ENCODE data around the gene CFAP65.

The CFAP65 gene

DNA sequence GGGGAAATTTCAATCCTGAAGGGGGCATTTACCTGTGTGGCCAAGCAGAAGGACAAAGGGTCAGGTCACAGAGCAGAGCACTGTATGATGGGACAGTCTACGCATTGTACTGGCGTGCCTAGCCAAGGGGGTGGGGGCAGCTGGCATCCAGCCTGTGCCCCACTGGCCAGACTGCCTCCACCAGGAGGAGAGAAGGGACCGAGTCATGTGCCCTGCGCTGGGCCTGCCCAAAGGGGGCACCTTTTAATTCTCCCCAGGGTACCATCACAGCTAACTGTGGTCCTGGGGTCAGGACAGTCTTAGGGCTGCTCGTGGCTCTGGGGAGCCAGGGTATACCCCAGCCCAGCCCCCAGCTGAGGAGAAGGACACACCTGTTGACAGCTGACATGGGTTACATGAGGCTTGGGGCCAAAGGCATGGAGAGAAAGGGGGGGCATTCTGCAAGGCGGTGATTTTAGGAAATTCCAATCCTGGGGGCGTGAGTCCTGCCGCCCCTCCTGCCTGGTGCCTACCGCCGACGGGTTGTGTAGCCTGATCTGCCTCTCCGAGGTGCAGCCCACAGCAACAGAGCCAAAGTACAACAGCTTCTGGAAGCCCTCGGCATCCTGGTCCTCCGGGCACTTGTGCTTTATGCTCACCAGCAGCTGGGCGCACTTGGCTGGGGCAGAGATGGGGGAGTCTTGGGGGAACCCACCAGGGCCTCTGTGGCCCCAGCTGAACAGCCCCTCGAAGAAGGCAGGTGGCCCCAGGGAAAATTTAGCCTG is 11.0 kb downstream of the CFAP65 start:
- no peak for DNase-seq (ENCODE audit: low read depth)
- TF ChIP-seq, protein P1, sequence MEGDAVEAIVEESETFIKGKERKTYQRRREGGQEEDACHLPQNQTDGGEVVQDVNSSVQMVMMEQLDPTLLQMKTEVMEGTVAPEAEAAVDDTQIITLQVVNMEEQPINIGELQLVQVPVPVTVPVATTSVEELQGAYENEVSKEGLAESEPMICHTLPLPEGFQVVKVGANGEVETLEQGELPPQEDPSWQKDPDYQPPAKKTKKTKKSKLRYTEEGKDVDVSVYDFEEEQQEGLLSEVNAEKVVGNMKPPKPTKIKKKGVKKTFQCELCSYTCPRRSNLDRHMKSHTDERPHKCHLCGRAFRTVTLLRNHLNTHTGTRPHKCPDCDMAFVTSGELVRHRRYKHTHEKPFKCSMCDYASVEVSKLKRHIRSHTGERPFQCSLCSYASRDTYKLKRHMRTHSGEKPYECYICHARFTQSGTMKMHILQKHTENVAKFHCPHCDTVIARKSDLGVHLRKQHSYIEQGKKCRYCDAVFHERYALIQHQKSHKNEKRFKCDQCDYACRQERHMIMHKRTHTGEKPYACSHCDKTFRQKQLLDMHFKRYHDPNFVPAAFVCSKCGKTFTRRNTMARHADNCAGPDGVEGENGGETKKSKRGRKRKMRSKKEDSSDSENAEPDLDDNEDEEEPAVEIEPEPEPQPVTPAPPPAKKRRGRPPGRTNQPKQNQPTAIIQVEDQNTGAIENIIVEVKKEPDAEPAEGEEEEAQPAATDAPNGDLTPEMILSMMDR (IDR thresholded peaks at IDR 0.05; ENCODE audit: insufficient read depth, low read depth, low read length, missing control alignments) = no peak
- no peak overlapping the region for H3K4me3 ChIP-seq (ENCODE audit: low read length)

DNA sequence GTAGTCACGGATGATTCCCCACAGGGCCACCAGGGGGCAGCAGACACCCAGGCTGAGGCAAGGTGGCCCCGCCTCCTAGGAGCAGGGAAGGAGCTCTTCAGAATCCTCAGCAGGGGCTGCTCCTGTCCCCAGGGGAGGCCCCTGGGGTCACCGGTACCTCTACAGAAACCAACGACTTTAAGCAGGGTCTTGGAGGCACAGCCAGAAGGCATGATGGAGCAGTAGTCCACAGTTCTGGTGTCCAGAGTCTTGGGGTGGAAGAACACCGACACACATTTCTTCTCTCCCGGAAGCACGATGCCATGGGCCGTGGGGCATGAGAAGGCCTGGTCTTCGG is 11.5 kb downstream of the CFAP65 start:
- TF ChIP-seq, protein P1 (IDR thresholded peaks at IDR 0.05; ENCODE audit: insufficient read depth, low read depth, low read length, missing control alignments) = peak; percentile 93
- no peak overlapping the region for H3K4me3 ChIP-seq (ENCODE audit: low read length)
- peak; percentile 81 for DNase-seq (ENCODE audit: low read depth)

DNA sequence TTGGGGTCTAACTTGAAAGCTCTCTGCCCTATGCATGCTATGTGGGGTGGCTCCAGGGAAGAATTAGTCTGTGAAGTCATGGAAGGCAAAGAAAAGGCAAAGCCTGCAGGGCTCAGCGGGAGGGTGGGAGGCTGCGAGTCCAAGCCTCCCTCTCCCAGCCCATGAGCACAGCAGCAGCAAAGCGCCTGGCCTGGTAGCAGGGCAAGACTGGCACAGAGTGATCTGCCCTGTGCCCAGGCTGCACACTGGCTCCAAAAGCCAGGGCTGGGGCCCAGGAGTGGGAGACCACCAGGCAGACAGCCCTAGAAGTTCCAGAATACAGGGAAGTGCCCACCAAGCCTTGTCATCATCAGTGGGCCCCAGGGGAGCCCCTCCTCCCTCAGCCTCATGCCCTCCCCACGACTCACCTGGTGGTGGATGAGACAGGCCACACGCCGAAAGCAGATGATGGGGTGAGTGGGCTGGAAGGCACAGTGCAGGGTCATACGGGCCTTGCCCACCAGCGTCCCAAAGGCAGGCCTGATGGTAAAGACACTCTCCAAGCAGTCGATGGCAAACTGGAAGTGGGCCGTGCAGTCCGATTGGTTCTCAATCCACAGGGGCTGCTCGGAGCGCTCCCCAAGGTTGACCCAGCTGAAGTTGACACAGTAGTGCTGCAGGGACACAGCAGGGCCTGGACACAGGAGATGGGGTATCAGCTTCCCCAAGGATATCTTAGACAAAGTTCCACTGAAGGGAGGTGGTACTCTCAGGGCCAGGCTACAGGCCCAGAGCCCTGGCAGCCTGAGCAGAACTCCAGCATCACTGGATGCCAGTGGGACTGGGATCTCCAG is 12.1 kb downstream of the CFAP65 start:
- TF ChIP-seq, protein P1 (IDR thresholded peaks at IDR 0.05; ENCODE audit: insufficient read depth, low read depth, low read length, missing control alignments) = no peak
- DNase-seq (ENCODE audit: low read depth) = no peak
- H3K4me3 ChIP-seq (ENCODE audit: low read length) = no peak overlapping the region

DNA sequence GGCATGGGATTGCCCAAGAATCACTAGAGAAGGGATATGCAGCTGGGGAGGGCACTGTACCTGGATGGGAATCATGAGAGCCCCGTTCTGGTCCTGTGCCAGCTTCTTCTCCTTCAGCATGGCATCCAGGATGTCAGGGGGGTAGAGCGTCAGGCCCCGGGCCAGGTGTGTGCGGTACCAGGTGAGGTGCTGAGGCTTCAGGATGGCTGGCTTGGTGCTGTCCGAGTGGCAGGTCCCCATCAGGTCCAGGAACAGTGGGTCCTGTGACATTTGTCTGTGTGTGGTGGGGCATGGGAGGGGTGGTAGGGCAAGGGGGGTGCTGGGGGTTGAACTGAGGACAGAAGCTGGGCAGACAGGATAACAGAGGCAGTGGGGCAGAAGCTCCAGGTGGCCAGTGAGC is 13.2 kb downstream of the CFAP65 start:
- no peak for DNase-seq (ENCODE audit: low read depth)
- TF ChIP-seq, protein P1 (IDR thresholded peaks at IDR 0.05; ENCODE audit: insufficient read depth, low read depth, low read length, missing control alignments) = no peak

DNA sequence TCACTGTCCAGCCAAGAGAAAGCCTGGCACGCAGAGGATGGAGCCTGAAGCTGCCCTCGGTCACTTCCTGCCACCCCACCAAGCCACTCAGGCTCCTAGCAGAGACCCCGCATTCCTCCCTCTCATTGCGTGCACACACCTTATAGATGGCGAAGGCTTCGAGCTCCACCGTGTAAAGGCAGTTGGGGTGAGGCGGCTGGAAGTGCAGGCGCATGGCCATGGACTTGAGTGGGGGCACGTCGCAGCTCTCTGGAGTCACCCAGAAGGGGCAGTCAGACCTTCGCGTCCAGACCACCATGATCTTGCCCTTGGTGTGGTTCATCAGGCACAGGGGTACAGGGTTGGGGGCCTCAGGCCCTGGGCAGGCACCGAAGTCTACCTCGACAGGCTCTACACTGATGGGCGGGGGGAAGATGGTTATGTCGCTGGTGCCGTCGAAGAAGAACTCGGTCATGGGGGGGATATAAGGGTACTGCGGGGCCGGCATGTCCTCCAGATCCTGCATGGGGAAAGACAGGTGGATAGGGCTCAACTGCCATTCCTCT is 13.7 kb downstream of the CFAP65 start:
- H3K4me3 ChIP-seq (ENCODE audit: low read length) = no peak overlapping the region
- TF ChIP-seq, protein P1 (IDR thresholded peaks at IDR 0.05; ENCODE audit: insufficient read depth, low read depth, low read length, missing control alignments) = no peak
- no peak for DNase-seq (ENCODE audit: low read depth)

More for the DNA sequence above, 13.2 kb downstream of the CFAP65 start:
- no peak overlapping the region for H3K4me3 ChIP-seq (ENCODE audit: low read length)

DNA sequence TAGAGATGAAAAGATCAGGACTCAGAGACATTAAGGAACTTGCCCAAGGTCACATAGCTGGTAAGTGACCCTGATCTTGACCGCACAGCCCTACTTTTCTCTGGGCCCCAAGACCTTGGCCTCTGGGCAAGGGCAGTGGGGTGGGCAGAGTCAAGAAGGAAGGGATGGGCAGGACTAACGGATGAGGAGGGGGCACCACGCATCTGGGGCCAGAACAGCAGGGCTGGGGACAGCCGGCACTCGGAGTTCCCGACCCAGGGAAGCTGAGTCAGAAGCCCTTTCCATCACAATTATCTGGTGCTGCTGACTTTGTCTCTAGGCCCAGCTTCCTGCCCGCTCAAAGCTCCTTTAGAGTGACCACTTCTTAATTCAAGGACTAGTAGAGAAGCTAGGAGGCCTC is 14.4 kb downstream of the CFAP65 start:
- H3K4me3 ChIP-seq (ENCODE audit: low read length) = no peak overlapping the region
- TF ChIP-seq, protein P1 (IDR thresholded peaks at IDR 0.05; ENCODE audit: insufficient read depth, low read depth, low read length, missing control alignments) = no peak
- no peak for DNase-seq (ENCODE audit: low read depth)
